IPS-NIHi7 (cell line): Measurements from ENCODE around the gene GRXCR1.

Experiments used
- DNase-seq: peaks from one replicate; pipeline ENCODE4 v3.0.0; 2012; ENCODE audit warnings: mixed read lengths; ENCODE audit errors: extremely low spot score

GRXCR1 gene

DNA sequence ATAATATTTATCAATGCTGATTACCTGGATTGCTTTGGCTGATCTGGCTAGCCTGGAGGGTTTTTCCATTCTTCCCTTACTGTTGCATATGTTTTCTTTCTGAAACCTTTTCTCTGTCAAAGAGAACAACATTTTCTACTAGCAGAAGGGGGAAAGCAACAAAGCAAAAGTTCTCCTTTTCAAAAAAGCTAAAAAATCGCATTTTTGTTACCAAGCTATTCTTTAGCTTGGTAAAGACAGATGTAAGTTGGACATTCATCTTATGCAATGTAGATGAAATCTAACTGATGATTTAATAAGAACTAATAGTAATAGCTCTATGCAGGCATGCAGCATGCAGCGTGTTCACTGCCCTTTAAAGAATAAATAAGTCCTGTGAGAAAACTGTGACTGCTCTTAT is at the start of gene GRXCR1:
Gene GRXCR1 (plus strand): TSS at position 301 of the 400 bp plus-strand sequence. CDS start 554 bp downstream, outside the sequence.
- DNase-seq: no peak

DNA sequence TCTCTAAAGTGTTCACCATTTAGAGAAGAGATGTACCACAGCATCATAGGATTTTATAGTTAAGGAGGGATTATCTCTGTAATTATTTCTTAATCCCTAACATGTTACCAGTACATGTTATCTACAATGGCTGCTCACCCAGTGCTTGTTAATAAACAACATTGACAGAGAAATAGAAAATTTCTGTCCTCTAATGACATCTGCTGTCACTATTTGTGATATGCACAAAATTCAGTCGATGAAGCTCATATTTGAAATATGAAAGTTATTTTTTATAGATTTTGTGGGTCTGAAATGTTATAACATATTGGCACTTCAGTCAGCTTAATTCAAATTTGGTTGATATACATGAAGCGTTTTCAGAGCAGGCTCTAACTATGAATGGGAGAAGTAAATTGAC is 48.8 kb upstream of the GRXCR1 start:
- no peak for DNase-seq

DNA sequence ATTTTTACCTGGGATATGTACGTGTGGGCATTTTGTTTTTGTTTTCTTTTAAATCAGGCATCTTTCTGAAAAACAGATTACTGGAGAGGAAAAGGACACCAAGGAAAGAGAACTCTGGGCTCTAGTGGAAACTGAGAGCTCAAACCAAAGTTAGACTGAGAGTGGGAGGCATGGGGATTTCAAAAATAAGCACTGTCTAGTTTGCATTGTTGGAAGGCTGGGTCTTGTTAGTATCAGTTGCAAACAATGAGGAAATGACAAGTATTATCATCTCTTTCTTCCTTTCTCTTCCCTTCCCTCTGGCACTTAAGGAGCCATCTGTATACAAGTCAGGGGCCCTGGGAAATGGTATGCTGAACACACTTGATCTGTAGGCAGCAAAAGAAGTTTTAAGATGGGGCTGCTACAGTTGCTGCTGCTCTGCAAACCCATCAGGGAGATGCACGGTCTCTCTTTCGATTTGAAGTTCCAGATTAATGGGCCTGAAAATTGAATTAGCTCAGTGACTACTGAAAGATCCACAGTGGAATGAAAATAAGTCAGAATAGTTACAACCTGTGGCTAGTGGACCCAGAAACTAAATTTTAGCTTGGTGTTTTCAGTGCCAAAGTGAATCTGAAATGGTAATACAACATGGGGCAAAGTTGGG is 48.0 kb upstream of the GRXCR1 start:
- DNase-seq: no peak

DNA sequence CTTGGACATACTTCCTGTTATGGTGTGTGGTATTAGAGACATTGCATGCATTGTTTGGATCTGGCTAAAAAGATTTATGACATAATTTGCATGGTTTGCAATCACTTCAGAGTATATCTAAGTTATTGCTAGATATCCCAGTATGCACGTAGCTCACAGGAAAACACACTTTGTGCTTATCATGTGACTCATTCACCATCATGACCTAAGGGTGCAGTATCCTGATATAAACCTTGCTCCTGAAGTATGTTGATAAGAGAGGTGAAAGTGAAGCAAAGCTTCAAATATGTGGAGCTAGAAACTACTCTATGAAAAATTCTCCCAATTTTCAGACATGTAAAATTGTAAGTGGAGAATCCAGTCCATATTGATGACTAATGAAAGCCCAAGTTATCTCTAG is 46.9 kb upstream of the GRXCR1 start:
- DNase-seq: no peak

DNA sequence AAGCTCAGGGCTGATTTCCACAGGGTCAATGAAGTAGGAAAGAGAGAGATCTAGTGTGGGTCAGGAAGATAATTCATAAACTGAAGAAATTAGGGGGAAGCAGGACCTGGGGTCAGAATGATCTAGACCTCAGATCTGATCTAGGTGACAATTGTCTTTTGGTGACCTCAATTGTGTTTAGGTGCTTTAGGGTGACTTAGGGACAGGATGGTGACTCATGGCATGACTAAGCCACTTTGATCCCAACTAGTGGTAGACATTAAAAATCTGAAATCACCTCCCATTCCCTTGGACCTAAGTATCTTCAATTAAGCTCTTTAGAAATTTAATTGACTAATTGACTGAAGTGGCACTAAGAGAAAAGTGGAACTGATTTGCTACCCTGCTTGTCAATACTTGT is 36.7 kb upstream of the GRXCR1 start:
- no peak for DNase-seq

DNA sequence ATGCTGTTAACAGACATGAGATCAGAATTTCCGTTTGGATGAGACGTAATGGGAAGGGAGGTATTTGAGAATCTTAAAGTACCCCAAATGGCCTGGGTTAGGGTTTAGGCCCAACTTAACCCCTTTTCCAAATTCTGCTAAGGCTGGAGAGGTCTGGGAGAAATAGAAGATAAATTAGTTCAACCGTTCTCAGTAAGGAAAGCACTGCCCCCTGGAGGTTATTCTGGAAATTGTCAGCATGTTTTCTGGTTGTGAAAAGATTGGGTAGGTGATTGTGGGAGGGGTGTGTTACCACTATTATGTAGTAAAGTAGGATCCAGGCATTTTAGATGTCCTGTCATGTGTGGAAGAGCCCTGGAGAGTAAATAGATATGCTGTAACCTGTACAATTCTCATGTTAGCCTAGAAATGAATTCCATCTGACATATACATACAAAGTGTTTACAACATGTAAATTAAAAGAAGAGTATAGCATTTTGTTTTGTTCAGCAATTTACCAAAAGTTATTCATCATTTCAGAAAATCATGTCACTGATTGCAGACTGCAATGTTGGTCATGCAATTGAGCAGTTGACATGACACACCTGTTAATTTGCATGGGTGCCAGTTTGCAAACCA is 26.8 kb upstream of the GRXCR1 start:
- peak; percentile 59 for DNase-seq

DNA sequence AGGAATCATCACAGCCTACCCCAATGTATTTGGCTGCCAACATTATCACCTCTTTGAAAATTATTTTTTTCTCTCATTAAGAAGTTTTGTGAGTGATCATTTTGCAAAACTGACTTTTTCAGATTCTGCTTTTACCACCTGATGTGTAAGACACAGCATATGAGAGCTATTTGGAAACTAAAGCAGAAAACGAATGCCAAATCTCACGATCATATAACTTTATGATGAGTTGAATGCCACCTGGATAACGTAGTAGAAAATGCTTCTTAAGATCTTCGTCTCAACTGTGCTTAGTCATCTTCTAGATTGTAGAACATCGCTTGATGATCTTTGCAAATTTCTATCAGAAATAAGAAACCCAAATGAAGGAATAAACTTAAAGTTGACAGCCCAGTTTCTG is 21.3 kb upstream of the GRXCR1 start:
- no peak for DNase-seq

DNA sequence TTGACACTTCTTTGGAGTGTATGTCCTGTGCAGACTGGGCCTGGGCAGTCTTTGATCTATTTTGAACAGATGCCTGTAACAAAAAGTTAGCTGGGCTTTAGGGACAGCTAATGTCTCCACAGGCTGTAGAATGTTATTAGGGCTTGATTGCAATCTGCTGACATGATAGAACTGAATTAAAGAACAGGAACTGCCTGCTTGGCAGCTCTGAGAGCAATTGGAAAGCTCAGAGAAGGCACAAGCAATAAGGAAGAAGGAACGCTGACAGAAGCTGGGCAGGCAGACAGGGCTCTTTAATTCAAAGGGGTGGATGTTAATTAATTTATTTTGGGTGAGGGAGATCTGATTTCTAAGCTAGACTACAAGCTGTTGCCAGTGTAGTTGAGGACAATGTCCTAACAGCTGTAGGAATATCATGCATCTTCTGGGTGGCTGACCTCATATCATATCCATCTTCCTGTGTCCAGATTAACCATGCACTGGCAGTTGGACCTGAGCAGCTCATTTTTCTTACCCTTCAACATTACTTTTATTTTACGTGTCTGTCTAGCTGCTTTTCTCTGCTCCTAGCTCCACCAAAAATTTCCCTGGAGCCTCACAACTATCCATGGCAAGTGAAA is 20.7 kb upstream of the GRXCR1 start:
- no peak for DNase-seq

DNA sequence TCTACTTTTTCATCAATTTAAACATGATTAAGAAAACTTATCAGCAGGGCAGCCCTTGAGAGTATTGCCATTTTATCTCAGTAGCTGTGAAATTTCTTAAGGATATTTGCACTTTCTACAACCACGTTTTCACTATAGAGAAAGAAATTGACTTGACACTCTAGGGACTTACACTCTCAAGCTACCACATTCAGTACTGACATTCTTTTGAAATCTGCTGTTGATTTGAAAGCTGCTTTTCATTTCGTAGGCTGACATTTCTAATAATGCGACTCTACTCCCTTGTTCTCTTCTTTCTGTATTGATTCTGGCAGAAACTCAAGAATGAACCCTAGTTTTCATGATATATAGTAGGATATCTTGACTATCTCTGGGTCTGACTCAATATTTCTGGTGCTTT is 13.7 kb upstream of the GRXCR1 start:
- DNase-seq: no peak

DNA sequence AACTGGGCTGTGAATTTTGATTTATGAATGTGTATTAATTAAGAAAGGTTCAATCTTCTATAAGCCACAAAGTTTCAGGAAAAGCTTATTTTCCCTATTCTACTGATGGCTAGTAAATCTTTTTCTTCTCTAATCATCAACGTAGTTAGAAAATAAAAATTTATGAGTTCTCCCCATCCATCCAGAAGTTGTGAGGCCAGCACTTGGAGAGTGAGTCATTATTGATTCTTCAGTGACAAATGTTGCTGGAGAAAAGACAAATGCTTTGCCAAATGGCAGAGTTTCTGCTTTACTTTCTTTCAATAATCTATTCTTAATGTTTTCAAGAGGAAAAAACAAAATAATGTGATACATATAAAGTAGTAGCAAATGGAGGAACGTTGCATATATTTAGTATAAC is 11.3 kb upstream of the GRXCR1 start:
- DNase-seq: no peak

DNA sequence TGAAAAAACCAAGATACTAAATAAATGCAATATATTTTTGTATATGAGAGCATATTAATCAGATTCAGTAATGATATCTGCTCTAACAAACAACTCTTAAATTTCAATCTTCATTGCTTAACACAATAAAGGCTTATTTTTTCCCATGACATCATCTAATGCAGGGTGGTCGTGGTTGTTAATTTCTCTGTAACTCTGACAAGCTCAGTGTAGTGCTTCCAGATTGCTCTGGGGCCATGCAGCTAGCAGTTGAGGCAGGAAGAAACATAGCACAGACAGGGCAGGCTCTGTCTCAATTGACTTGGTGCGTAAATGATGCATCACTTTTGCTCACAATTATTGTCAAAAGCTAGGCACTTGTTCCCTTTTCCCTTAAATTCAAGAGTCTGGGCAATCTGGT is 869 bp upstream of the GRXCR1 start:
- no peak for DNase-seq

DNA sequence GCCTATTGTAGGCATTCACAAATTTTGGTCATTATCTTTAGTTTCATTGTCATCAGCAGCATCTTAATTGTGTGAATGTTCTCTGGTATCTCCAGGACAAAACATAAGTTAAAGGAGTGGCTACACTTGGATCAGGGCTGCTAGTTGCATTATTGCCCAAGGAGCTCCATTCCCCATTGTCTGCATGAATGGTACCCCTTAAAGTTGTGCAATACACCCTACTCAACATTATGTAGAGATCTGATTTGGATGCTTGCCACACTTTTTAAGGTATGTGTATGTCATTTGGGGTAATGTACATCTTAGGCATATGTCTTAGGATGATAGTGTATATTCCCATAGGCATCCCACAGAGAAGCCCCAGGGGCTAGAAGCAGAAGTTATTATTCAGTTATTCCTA is 2.9 kb downstream of the GRXCR1 start:
- no peak for DNase-seq

DNA sequence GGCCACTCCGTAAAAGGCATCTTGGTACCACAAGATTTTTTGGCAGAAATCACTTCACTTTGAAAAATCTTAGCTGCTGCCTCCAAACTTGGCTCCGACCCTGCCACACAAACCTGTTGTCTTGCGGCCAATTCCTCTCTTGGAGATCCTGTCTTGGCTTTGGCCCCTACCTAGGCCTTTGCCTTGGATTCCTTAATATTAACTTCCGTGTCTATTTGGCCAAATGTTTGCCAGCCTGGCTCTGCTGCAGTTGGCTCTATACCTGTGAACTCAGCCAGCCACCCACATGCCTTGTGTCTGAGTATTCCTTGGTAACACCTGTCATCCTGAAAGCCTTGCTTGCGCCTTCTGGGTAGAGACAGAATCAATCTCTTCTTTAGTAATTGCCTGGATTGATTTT is 12.5 kb downstream of the GRXCR1 start:
- DNase-seq: no peak

DNA sequence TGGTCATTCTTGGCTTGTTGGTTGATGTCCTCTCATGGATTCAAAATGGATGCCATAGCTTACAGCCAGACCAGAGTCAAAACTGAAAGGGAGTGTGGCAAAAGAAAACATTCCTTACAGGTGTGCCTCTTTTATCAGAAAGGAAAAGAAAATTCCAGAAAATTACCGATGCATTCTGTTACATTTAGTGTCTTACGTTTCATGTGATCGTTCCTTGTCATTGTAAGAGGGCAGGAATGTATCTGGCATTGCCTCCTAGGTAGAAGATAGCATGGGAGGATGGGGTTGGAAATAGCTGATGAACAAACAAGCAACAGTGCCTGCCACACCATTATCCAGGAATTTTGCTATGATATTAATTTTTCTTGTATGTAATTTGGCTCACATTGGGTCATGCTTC is 13.1 kb downstream of the GRXCR1 start:
- no peak for DNase-seq

DNA sequence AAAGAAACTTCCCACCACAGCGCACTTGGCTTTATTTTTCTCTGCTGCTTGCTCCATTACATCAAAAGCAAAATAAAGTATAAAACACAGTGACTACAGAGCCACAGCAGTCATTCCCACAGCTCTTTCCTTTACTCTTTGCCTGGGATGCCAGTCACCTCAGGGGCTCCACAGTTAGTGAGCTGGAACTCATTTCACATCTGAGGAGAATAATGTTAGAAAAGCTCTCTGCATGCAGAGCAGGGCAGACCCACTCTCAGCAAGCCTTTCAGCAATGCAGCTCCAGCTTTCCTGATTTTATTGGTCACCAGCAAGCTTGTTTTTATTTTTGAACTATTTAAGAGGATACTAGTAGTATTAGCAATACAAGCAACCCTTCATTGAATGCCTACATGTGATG is 13.8 kb downstream of the GRXCR1 start:
- no peak for DNase-seq

DNA sequence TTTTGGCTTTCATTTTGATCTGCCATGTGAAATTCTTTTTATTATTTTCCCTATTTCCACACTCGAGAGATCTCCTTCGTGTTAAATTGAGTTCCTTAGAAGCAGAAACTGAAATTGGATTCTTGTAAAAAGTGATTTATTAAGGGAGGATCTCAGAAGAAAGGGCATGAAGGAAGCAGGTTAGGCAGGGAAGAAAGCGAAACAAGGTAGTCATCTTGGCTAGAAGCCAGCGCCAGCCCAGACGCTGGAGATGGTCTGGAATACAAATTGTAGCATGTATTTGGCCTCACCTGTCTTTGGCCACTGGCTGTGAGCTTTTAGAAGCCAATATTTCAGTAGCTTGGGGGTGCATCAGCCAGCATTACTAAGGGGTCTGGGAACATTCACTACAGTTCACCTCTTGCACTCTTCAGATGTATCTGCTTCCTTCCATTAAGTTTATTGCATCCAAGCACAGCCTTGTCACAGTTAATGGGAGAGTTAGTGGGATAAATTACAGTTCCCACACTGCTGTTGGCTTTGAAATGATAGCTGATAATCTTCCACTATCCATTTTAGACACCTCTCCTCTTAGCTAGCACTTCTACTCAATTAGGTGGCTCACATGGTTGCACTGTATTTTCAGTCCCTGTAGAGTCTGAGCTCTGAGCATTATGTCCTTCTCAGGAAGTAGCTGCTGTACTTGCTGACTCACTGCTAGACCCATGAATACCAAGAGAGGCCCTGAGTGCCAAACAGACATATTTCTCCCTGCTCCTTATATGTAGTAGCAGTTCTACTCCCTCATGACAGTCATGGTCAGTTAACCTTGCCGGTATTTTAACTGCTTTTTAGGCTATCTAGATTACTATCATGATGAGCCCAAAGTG is 14.6 kb downstream of the GRXCR1 start:
- DNase-seq: no peak

DNA sequence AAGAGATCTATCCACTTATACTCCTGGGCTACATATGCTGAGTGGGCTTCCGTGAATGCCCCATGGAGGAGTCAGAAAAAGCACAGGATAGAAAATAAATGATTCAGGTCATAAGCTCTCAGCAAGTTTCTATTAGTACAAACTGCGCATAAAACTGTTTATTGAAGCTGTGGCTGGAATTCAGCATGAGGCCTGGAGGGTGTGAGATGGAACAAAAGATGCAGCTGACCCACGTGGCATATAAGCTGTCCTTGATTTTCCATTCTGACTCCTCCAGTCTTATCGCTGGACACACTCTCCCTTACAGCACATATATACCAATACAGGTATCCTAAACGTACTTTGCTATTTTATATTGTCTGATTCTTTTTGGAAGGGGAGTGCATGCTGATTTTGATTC is 17.9 kb downstream of the GRXCR1 start:
- no peak for DNase-seq

DNA sequence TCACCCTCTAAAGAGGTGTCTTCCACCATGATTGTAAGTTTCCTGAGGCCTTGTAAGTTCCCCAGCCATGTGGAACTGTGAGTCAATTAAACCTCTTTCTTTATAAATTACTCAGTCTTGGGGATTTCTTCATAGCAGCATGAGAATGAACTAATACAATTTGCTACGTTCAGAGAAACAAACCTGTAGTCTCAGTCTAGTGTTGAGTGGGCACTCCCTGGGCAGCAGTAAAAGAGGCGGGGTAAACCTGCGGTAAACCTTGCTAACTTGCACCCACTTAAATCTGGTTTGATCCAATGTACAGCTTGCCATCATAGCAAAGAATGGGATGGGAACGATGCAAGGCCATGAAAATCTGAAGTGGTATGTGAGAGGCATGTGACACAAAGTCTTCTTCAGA is 22.4 kb downstream of the GRXCR1 start:
- DNase-seq: no peak

DNA sequence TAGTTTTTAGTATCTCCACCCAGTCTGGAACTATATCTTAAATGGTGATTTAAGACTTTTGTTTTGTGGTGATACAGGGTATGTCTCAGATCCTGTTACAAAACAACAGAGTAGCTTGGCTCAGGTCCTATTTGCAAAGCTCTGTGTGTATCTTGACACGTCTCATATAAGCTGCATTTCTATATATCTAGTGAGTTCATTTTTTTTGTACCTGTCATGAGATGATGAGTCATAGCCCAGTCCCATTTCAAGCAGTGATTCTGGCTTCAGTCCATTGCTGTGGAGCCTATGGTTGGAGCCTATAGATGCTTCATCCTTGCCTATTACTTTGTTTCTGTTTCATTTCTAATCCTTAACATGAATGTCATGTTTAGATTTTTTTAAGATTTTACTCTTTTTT is 23.0 kb downstream of the GRXCR1 start:
- no peak for DNase-seq

DNA sequence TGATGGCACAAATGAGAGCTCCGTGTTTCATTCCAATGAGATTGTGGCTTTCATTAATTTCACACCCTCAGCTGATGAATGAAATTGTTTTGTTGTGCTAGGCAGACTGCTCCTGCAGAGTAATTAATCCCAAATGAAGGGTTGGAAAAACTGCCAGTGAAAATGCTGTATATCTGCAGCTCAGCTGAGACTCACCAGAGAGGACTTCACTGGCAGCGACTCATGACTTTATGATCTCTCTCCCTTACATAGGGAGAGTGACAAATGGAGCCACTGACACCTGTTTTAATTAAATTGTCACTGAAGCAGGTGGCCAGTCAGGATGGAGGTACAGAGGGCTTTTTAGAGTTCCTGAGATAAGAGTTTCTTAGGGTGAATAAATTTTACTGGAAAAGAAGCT is 24.8 kb downstream of the GRXCR1 start:
- no peak for DNase-seq

DNA sequence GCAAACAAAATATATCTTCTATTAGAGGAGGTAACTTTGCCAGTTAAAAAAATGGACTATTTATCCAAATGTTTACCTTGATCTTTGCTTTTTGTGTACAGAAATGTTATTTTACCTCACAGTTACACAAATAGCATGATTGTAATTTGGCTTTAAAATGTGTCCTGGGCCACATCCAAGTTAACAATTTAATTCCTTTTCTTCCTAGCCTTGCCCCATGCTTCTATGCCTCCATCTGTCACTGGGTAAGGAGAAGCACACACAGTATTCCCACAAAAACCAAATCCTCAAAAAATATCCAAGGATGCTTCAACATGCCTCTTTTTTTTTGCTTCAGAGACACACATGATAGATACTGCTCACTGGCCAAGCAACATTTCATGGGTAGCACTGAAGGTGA is 30.9 kb downstream of the GRXCR1 start:
- no peak for DNase-seq

DNA sequence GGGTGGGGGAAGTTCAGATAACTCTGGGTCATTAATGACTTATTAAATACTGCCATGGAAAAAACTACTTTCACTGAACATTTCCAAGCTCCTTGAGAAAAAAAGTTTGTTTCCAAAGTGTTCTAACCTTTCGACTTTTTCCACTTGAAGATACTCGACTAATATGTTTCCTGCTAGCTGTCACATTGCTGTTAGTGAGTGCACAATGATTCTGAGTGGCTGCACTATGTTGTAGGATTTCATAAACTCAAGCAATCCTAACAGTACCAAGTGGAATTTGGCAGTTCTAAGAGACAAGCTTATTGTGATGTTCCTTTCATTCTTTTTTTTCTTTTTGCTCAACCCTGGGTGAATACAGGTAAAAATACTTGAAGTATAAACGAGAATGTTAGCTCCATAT is 33.4 kb downstream of the GRXCR1 start:
- no peak for DNase-seq

DNA sequence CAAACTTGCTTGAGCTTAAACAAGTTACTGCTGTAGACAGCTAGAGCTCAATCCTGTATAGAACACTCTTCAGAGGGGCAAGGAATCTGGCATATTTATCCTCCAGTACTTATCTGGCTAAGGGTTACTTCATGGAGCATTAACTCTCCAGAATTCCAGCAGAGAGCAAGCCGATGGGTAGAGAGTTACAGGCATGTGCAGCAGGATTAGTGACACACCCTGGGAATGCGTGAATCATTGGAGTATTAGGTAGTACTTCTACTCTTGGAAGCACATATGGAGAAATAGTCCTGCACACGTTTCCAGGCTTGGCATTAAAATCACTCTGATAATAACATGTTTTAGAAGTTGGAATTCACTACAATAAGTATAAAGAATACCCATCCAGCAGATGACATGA is 35.4 kb downstream of the GRXCR1 start:
- no peak for DNase-seq
